ENCODE results near the gene SRL. TPM values are rescaled to one million over a fixed set of nuclear protein-coding genes. Genes with fewer than 3 reads are reported as not detected.

Gene SRL
- total RNA-seq, 2 donors from 2014 or later: not detected

DNA sequence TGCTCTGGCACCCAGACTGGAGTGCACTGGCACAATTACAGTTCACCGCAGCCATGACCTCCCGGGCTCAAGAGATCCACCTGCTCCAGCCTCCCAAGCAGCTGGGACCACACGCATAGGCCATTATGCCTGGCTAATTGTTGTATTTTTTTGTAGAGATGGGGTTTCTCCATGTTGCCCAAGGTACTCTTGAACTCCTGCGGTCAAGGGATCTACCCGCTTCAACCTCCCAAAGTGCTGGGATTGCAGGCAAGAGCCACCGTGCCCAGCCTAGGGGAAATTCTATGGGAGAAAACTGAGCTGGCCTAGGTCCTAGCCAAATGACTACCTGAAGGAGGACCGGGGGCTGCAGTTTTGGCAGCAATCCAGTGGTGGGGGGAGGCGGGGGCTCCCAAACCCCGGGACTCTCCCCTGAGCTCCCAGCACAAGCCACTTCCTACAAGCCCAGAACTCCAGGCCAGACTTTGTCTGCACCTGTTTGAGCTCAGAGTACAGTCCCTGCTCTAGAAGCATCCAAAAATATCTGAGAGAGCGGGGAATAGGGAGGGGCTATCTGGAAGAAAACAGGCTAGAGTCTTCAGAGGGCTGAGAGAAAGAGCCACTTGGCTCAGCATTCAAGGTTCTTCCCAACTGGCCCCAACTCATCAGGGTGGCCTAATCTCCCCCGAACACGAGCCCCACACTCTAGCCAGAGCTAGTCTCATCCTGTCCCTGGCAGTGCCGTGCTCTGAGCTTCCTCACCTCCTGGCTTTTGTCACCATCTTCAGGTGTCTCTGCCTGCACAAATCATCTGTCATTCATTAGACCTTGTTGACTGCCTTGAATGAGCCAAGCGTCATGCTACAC lies 9.1 kb downstream of the SRL start:
- WGBS, 2 donors: 81 to 82% methylated on average over 7 to 14 of the region's 14 CpGs
- H3K27me3 ChIP-seq: no peaks in the 10 kb centered on the region
- H3K36me3 ChIP-seq (replicated peaks in 1 of 2; ENCODE audit: insufficient read depth in 1 of 2, low read depth in 2 of 2): no peaks in the 10 kb centered on the region
- DNase-seq: no peak
- intact Hi-C loops (cut with DNase I): no loop called here
- H3K4me1 ChIP-seq: no peaks in the 10 kb centered on the region
- H3K4me3 ChIP-seq: no peak overlapping the region
- no peaks in the 10 kb centered on the region for H3K9me3 ChIP-seq
- no peak for ATAC-seq
- H3K27ac ChIP-seq: no peak overlapping the region
- TF ChIP-seq POLR2A (IDR thresholded peaks at IDR 0.05): no peak
- TF ChIP-seq, protein P1, sequence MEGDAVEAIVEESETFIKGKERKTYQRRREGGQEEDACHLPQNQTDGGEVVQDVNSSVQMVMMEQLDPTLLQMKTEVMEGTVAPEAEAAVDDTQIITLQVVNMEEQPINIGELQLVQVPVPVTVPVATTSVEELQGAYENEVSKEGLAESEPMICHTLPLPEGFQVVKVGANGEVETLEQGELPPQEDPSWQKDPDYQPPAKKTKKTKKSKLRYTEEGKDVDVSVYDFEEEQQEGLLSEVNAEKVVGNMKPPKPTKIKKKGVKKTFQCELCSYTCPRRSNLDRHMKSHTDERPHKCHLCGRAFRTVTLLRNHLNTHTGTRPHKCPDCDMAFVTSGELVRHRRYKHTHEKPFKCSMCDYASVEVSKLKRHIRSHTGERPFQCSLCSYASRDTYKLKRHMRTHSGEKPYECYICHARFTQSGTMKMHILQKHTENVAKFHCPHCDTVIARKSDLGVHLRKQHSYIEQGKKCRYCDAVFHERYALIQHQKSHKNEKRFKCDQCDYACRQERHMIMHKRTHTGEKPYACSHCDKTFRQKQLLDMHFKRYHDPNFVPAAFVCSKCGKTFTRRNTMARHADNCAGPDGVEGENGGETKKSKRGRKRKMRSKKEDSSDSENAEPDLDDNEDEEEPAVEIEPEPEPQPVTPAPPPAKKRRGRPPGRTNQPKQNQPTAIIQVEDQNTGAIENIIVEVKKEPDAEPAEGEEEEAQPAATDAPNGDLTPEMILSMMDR (IDR thresholded peaks at IDR 0.05): no peak

DNA sequence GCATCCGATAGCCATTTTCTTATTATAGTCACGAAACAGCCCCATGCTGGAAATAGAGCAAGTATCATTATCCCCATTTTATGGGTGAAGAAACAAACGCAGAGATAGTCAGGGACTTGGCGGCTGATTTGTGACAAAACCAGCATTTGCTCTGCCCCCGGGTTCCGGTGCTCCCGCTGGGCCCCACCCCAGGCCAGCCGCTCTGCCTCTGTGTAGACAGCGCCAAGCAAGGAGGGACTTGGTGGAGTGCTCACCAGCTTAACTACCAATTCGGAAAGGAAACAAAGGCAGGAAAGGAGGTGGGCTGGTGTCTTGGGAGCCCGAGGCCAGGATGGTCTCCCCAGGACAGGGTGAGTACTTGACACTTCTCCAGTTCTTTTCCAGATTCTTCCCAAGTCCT lies 10.0 kb downstream of the SRL start:
- H3K4me1 ChIP-seq: no peaks in the 10 kb centered on the region
- WGBS, 2 donors: 84 to 89% methylated on average over 11 of the region's 11 CpGs
- no peak overlapping the region for H3K4me3 ChIP-seq
- no peak overlapping the region for H3K27ac ChIP-seq
- TF ChIP-seq, protein P1 (IDR thresholded peaks at IDR 0.05): no peak
- TF ChIP-seq POLR2A (IDR thresholded peaks at IDR 0.05): no peak
- no peaks in the 10 kb centered on the region for H3K36me3 ChIP-seq (replicated peaks in 1 of 2; ENCODE audit: insufficient read depth in 1 of 2, low read depth in 2 of 2)
- no peak for DNase-seq
- no peak for ATAC-seq
- no peaks in the 10 kb centered on the region for H3K27me3 ChIP-seq
- intact Hi-C loops (cut with DNase I): no loop called here
- no peaks in the 10 kb centered on the region for H3K9me3 ChIP-seq

DNA sequence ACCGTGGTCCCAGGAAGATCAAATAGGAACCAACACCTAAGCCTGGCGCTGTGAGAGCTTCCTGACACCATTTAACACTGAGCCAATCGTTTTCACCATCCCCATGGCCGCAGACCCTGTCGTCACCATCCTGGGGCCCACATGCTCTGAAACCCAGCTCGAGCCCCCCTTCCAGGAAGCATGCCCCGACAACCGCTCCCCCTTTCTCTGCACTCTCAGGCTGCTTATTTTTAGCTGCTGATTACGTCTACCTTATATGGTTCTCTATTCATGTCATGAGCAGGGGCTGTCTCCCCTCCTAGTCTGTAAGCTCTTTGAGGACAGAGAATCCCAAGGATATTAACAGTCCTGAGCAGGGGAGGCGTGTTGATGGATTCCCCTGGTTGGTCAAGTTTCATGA lies 10.5 kb downstream of the SRL start:
- H3K4me1 ChIP-seq: no peaks in the 10 kb centered on the region
- no peak overlapping the region for H3K4me3 ChIP-seq
- TF ChIP-seq, protein P1 (IDR thresholded peaks at IDR 0.05): no peak
- TF ChIP-seq POLR2A (IDR thresholded peaks at IDR 0.05): no peak
- ATAC-seq (no peak), DNase-seq (no peak)
- no peaks in the 10 kb centered on the region for H3K36me3 ChIP-seq (replicated peaks in 1 of 2; ENCODE audit: insufficient read depth in 1 of 2, low read depth in 2 of 2)
- WGBS, 2 donors: 80 to 81% methylated on average over 9 to 10 of the region's 10 CpGs
- no peaks in the 10 kb centered on the region for H3K27me3 ChIP-seq
- no peaks in the 10 kb centered on the region for H3K9me3 ChIP-seq
- intact Hi-C loops (cut with DNase I): no loop called here
- H3K27ac ChIP-seq: no peak overlapping the region

DNA sequence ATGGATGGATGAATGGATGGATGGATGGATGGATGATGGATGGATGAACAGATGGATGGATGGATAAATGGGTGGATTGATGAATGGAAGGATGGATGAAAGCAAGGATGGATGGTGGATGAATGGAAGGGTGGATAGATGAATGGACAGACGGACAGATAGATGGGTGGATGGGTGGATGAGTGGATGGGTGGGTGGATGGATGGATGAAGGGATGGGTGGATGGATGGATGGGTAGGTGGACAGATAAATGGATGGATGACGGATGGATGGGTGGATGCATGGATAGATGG lies 14.9 kb downstream of the SRL start:
- H3K27ac ChIP-seq: no peak overlapping the region
- no peaks in the 10 kb centered on the region for H3K4me1 ChIP-seq
- no peaks in the 10 kb centered on the region for H3K27me3 ChIP-seq
- ATAC-seq (no peak), DNase-seq (no peak)
- no peak overlapping the region for H3K4me3 ChIP-seq
- 63 to 68% methylated on average over 2 of the region's 2 CpGs for WGBS, 2 donors
- H3K36me3 ChIP-seq (replicated peaks in 1 of 2; ENCODE audit: insufficient read depth in 1 of 2, low read depth in 2 of 2): no peaks in the 10 kb centered on the region
- no peak for TF ChIP-seq POLR2A (IDR thresholded peaks at IDR 0.05)
- TF ChIP-seq, protein P1 (IDR thresholded peaks at IDR 0.05): no peak
- no peaks in the 10 kb centered on the region for H3K9me3 ChIP-seq
- intact Hi-C loops (cut with DNase I): no loop called here

Data from body of pancreas (tissue), 4 donors.